HT-29 (cell line): ENCODE measurements around the gene EED. TPM values are rescaled to one million over a fixed set of nuclear protein-coding genes. Genes with fewer than 3 reads are reported as not detected.
A peak's percentile ranks its signal among the peaks of the same experiment; 100 is the strongest.
"Not testable (repeated sequence)": the region's sequence is repeated elsewhere in the genome, so short reads cannot be mapped to it uniquely, and the experiment has no call there.

Source experiments
- DNase-seq: peaks from one replicate; pipeline ENCODE4 v3.0.0-alpha.2; 2015; ENCODE audit warnings: low spot score
- small RNA-seq: library from RNA; depleted of rRNA; stranded (forward); fragments of <200 nt; gene quantifications from one replicate; pipeline ENCODE3, GENCODE V24; 2014
- total RNA-seq: library from RNA; depleted of rRNA; stranded (reverse); fragments of >200 nt; shearing (Covaris generic); gene quantifications from 2 replicates; pipeline ENCODE4 v1.2.3, GENCODE V29; 2014; rRNA removed

The EED gene
- total RNA-seq, 1 experiment from 2014 or later, result 17.4 TPM

GRCh38 chr11:86289508-86290280 lies 45.1 kb downstream of the EED start:
- not testable (repeated sequence) for DNase-seq

GRCh38 chr11:86291466-86292262 lies 47.1 kb downstream of the EED start:
- DNase-seq, result peak; percentile 75

DNA sequence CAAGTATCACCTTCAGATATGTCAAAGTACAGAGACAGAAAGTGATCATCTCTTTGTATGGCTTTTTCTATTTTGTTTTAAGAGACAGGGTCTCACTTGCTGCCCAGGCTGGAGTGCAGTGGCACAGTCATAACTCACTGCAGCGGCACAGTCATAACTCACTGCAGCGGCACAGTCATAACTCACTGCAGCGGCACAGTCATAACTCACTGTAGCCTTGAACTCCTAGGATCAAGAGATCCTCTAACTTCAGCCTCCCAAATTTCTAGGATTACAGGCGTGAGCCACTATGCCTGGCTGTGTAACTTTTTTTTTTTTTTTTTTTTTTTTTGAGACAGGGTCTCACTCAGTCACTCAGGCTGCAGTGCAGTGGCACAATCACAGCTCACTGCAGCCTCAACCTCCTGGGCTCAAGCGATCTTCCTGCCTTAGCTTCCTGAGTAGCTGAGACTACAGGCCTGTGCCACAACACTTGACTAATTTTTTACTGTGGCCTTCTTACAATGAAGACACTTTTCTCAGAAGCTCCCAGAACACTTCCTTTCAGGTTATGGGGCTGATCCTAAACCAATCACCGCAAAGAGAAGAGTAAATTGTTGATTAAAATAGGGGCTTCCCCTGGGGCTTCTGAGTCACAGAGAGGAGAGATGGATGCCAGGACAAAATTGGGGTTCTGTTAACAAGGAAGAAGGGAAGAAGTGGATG lies 48.5 kb downstream of the EED start:
- DNase-seq, result no peak

- DNase-seq, result no peak
Observed at GRCh38 chr11:86294026-86294425, 49.5 kb downstream of the EED start.

DNA sequence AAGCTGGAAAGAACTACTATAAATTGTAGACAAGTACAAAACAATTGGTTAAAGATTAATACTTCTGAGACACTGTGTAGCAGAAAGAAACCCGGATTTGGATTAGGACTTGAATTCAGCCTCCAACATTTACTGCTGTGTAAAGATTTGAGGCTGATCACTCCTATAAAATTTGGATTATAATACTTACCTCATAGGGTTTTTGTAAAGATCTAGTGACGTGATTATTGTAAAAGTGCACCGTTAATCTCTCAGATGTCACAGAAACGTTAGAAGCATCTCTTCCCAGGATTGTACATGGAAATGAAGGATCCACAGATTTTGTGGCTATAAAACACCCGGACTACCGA lies 57.2 kb downstream of the EED start:
- no peak for DNase-seq

GRCh38 chr11:86302092-86302793 lies 57.7 kb downstream of the EED start, which contains the start of gene HIKESHI:
Gene HIKESHI, plus strand, starts transcription at chr11:86302240. Its CDS starts 209 bp downstream, at chr11:86302449.
- peak; percentile 100 for DNase-seq

DNA sequence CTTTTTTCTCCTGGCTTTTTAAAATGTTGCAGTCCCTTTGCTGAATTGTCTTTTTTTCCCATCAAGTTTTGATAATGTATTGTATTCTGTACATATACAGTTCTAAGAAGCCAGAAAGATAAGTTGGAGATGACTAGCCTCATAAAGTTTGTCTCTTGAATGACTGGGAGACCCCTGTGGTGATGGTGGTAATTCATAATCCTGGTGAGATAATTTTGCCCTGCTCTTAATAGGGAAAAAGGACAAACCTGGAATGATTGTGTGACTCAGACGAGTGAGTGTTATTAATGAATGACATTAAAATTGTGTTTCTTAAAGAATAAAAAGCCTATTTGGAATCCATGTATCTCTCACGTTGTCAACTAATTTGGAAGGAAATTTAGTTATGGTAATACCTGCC lies 58.7 kb downstream of the EED start:
- DNase-seq, result no peak

GRCh38 chr11:86308710-86309109 lies 64.2 kb downstream of the EED start:
- not testable (repeated sequence) for DNase-seq

- no peak for DNase-seq
Observed at GRCh38 chr11:86313793-86314192, 69.2 kb downstream of the EED start.

DNA sequence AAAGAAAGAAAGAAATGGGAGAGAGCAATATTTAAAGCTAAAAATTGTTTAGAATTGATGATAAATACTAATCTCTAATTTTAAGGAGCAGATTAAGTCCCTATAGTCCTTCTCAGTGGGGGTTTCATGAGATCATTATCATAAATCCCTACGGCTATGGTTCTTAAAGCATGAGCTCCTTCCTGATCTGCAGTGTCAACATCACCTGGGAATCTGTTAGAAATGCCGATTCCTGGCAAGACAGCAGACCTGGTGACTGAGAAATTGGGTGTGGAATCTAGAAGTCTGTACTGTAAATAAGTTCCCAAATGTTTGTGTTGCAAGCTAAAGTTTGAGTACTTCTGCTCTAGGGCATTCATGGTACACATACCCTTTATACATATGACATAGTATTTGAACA lies 70.1 kb downstream of the EED start:
- DNase-seq, result no peak

Small RNA genes within 50 kb of the gene (small RNA-seq; reads per million reads assigned to genes)
- not detected for gene RF00017
- not detected for gene RN7SL225P

Other genes starting within 250 kb of the EED start
- 90.4 and 93.6 TPM in 2 replicates for gene PICALM, start 175.7 kb upstream of the EED start, total RNA-seq
- 29.0 and 31.4 TPM in 2 replicates for gene HIKESHI, start 57.5 kb downstream of the EED start, total RNA-seq
- 0.08 and 0.31 TPM in 2 replicates for gene CCDC81, start 130.1 kb downstream of the EED start, total RNA-seq